ENCODE data around the gene CLEC4G. TPM values are rescaled to one million over a fixed set of nuclear protein-coding genes. Genes with fewer than 3 reads are reported as not detected.

CLEC4G gene
- total RNA-seq, 1 experiment from 2014 or later, result 0.55 TPM

- ATAC-seq, result no peak
- H3K36me3 Mint-ChIP-seq, result no peaks in the 10 kb centered on the region
- H3K27me3 Mint-ChIP-seq (ENCODE audit: low read depth), result peaks cover 3% of the 10 kb centered on the region
- no peak overlapping the region for H3K27ac Mint-ChIP-seq
- ChIA-PET CTCF (no interaction called here), POLR2A (no interaction called here)
- no peaks in the 10 kb centered on the region for H3K4me1 Mint-ChIP-seq
- H3K4me3 Mint-ChIP-seq, result no peak overlapping the region
- no peaks in the 10 kb centered on the region for H3K9me3 Mint-ChIP-seq
- DNase-seq (ENCODE audit: low spot score), result no peak
- TF ChIP-seq ZNF671 (CRISPR knock-in tag; IDR thresholded peaks at IDR 0.05) (no peak), ARID4B (CRISPR knock-in tag; IDR thresholded peaks at IDR 0.05; ENCODE audit: borderline replicate concordance) (no peak), IRF2 (CRISPR knock-in tag; IDR thresholded peaks at IDR 0.05; ENCODE audit: borderline replicate concordance, low read depth) (no peak), NFE2L1 (CRISPR knock-in tag; IDR thresholded peaks at IDR 0.05) (no peak), ZNF423 (CRISPR knock-in tag; IDR thresholded peaks at IDR 0.05) (no peak), ZNF121 (CRISPR knock-in tag; IDR thresholded peaks at IDR 0.05) (no peak), FOXK1 (CRISPR knock-in tag; IDR thresholded peaks at IDR 0.05) (no peak), USF2 (CRISPR knock-in tag; IDR thresholded peaks at IDR 0.05) (no peak), ERG (CRISPR knock-in tag; IDR thresholded peaks at IDR 0.05) (no peak), ELF4 (CRISPR knock-in tag; IDR thresholded peaks at IDR 0.05; ENCODE audit: low read depth) (no peak), NFYB (CRISPR knock-in tag; conservative IDR thresholded peaks at IDR 0.05; ENCODE audit: low read depth) (no peak), ZNF425 (CRISPR knock-in tag; conservative IDR thresholded peaks at IDR 0.05) (no peak), PREB (CRISPR knock-in tag; IDR thresholded peaks at IDR 0.05; ENCODE audit: borderline replicate concordance) (no peak), AR (CRISPR knock-in tag; IDR thresholded peaks at IDR 0.05) (no peak), E2F4 (CRISPR knock-in tag; IDR thresholded peaks at IDR 0.05; ENCODE audit: borderline replicate concordance, low read depth) (no peak), STAT6 (CRISPR knock-in tag; conservative IDR thresholded peaks at IDR 0.05; ENCODE audit: low read depth) (no peak)
These were observed 21.3 kb downstream of the CLEC4G start for GRCh38 chr19:7710616-7711015.
